HFF-Myc (cell line): ENCODE results near the gene RERE.
"Not testable (repeated sequence)": the region's sequence is repeated elsewhere in the genome, so short reads cannot be mapped to it uniquely, and the experiment has no call there.

Experiments
- DNase-seq: peaks from one replicate; pipeline ENCODE4 v3.0.0-alpha.2; 2011; ENCODE audit warnings: low read depth; ENCODE audit errors: extremely low read depth
- H3K4me3 ChIP-seq: replicated peaks from 2 replicates; pipeline ENCODE4 v1.5.1; 2011; ENCODE audit warnings: low read depth, mild to moderate bottlenecking, control low read depth, low read length
- CTCF ChIP-seq: IDR thresholded peaks from 2 replicates; pipeline ENCODE4 v1.5.1; 2012; ENCODE audit warnings: mild to moderate bottlenecking, low read depth, low read length, control low read depth; ENCODE audit errors: missing control alignments

The RERE gene

GRCh38 chr1:8598783-8599182 is 218.7 kb downstream of the RERE start:
- no peak for TF ChIP-seq CTCF
- H3K4me3 ChIP-seq = no peak overlapping the region
- DNase-seq = no peak

- peak; percentile 35 for TF ChIP-seq CTCF
- DNase-seq = no peak
- H3K4me3 ChIP-seq = no peak overlapping the region
Measured at GRCh38 chr1:8598060-8598724, 219.2 kb downstream of the RERE start.

- TF ChIP-seq CTCF = no peak
- no peak for DNase-seq
Measured at GRCh38 chr1:8597455-8597854, 220.0 kb downstream of the RERE start.

GRCh38 chr1:8595941-8596340 is 221.5 kb downstream of the RERE start:
- H3K4me3 ChIP-seq = no peak overlapping the region
- TF ChIP-seq CTCF = no peak

More at GRCh38 chr1:8597455-8597854, 220.0 kb downstream of the RERE start:
- no peak overlapping the region for H3K4me3 ChIP-seq

GRCh38 chr1:8595332-8595731 is 222.1 kb downstream of the RERE start:
- TF ChIP-seq CTCF = no peak
- no peak for DNase-seq
- no peak overlapping the region for H3K4me3 ChIP-seq

More at GRCh38 chr1:8595941-8596340, 221.5 kb downstream of the RERE start:
- no peak for DNase-seq

- not testable (repeated sequence) for DNase-seq, H3K4me3 ChIP-seq
Measured at GRCh38 chr1:8593292-8593691, 224.1 kb downstream of the RERE start.

- TF ChIP-seq CTCF = no peak
- no peak for DNase-seq
- H3K4me3 ChIP-seq = no peak overlapping the region
Measured at GRCh38 chr1:8591569-8591968, 225.9 kb downstream of the RERE start.
